GM21381 (cell line): Measurements from ENCODE around the gene CMTM3.
"Not testable (repeated sequence)": the region's sequence is repeated elsewhere in the genome, so short reads cannot be mapped to it uniquely, and the experiment has no call there.

Source experiments
- ATAC-seq: cut with Tn5 transposase; IDR thresholded peaks from one replicate; pipeline ENCODE4 v1.9.1; 2021; ENCODE audit warnings: mild to moderate bottlenecking, moderate library complexity; ENCODE audit not compliant: unreplicated experiment

CMTM3 gene

DNA sequence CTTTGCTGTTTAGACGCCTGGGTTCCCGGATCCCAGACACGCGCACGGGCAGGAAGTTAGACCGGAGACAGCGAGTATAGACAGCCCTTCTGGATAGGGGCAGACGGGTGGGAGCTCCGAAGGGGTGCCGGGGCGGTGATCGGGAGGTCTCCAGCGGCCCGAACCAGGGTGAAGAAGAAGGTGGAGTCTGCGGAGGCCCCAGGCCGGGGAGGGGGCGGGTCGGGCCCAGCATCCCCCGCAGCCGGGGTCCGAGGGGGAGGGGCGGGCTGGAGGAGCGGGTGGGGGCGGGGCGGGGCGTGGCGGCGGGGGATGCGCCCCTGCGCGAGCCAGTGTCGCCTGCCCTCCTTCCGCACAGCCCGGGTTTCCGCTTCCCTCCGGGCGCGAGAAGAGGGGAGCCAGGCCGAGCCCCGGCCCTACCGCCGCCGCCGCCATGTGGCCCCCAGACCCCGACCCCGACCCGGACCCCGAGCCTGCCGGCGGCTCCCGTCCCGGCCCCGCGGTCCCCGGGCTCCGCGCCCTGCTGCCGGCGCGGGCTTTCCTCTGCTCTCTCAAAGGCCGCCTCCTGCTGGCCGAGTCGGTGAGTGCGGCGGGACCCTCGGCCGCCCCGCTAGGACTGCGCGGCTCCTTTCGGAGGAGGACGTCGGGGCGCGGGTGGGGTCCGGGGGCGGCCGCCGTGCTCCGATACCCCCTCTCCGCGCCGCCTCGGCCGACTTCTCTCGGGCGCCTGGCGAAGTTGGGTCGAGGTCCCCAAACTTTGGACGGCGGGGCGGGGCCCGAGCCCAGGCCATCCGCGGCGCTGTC, at the start of gene CMTM3:
CMTM3 (plus strand) TSS at position 329 of the 801 bp plus-strand sequence; CDS start at position 431, 102 bp downstream.
- ATAC-seq: peak; percentile 47

DNA sequence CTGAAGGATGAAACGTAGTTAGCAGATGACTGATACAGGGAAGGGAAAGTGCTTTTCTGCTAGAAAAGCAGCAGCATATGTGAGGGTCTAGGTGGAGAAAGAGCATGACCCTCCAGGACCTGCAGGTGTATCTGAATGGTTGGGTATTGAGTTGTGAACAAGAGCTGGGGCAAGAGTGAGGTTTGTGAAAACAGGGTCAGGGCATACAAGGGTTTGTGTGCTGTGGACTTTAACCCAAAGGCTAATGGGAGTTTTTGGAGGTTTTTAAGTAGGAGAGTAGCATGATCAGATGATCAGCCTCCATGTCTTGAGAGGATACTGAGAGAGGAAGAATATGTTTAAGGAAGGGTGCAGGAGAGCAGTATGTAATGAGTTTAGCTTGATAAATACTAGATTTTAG, 44.4 kb upstream of the CMTM3 start:
- ATAC-seq: no peak

GRCh38 chr16:66561381-66562080, 43.0 kb upstream of the CMTM3 start:
- no peak for ATAC-seq

DNA sequence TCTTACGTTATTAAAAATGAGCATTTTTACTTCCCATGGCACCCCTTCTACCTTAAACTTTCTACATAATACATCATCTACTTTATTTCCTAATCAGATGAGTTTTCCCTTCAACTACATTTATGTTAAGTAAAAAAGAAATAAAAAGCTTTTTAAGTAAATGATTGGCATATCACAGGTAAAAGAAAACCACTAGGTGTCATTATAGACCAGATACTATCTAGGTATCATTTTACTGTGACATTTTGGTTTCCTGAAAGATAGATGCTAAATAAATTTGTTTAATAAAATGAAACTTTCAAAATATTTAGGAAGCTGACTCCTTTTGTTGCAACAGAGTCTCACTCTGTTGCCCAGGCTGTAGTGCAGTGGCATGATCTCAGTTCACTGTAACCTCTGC, 42.1 kb upstream of the CMTM3 start:
- ATAC-seq: no peak

GRCh38 chr16:66562986-66563385, 41.5 kb upstream of the CMTM3 start:
- no peak for ATAC-seq

DNA sequence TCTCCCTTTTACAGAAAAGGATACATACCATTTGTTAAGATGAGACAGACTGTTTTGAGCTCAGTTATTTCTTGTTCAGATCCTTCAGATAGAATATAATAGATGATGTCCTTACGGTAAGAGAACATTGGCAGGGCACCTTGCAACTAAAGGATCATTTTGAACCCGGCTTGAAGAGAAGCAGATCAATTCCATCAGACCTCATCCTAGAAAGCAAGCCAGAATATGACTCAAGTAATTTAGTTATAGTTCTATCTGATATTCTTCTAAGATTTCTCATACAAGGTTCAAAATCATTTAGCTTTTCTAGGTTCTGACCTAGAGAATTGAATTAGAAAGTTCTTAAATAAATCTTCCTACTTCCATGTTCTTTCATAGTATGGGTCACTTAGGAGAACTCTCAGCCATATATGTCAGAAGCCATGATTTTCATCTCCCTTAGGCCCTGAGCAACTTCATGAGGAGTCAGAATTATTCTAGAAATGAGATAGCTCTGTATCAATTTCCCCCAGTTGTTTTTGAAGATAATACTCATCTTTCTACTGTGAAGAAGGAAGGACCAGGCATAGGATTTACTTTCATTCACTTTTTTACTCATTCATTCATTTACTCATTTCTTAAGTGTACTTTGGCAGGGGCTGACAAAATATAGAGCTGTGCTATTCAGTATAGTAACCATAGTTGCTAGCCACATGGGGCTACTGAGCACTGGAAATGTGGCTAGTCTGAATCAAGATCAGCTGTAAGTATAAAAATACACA, 40.8 kb upstream of the CMTM3 start:
- ATAC-seq: no peak

DNA sequence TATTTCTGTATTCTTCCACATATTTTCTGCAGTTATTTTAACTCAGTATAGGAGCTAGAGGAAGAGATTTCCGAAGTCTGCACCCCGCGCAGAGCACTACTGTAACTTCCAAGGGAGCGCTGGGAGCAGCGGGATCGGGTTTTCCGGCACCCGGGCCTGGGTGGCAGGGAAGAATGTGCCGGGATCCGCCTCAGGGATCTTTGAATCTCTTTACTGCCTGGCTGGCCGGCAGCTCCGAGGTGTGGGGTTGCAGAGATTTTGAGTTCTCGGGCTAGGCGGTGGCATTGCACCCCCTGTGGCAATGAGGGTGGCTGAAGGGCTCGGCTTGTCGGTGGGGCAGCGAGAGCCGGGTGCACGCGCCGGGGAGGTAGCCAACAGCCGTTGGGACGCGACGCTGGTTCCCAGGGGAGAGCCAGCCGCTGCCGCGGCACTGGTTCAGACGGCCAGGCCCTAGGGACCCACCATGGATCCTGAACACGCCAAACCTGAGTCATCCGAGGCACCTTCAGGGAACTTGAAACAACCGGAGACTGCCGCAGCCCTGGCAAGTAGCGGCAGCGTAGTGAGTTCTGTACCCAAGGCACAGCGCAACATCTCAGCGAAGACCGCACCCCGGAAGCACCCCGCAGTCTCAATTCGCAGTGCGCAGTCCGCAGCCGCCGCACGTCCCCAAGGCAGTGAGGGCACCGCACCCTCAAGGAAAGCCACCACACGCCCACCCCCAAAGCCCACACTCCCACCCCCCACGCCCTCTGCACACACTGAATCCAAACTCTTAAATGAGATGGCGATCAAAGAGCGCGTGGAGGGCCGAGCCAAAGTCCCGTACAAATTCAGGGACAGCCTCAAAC, 38.2 kb upstream of the CMTM3 start, which contains the start of gene CMTM1:
CMTM1 (plus strand) TSS at position 389 of the 851 bp plus-strand sequence; CDS start at position 464, 75 bp downstream.
- no peak for ATAC-seq

DNA sequence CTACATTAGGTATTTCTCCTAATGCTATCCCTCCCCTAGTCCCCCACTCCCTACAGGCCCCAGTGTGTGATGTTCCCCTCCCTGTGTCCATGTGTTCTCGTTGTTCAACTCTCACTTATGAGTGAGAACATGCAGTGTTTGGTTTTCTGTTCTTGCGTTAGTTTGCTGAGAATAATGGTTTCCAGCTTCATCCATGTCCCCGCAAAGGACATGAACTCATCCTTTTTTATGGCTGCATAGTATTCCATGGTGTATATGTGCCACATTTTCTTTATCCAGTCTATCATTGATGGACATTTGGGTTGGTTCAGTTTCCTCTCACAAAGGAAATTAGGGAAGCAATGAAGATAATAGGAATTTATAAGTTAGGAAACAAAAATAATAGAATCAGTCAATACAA, 37.2 kb upstream of the CMTM3 start:
- ATAC-seq: not testable (repeated sequence)

DNA sequence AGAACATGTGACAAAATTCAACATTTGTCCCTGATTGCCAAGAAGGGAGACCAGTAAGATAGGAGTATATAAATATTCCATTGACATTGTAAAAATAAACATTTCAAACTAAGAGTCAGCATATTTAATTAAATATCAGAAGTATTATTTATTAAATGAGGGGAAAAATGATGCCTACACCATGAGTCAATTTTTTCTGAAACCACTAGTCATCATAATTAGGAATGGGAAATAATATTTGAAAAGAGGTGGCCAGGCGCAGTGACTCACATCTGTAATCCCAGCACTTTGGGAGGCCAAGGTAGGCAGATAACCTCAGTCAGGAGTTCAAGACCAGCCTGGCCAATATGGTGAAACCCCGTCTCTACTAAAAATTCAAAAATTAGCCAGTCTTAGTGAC, 36.1 kb upstream of the CMTM3 start:
- no peak for ATAC-seq

GRCh38 chr16:66569131-66569530, 35.4 kb upstream of the CMTM3 start:
- no peak for ATAC-seq

DNA sequence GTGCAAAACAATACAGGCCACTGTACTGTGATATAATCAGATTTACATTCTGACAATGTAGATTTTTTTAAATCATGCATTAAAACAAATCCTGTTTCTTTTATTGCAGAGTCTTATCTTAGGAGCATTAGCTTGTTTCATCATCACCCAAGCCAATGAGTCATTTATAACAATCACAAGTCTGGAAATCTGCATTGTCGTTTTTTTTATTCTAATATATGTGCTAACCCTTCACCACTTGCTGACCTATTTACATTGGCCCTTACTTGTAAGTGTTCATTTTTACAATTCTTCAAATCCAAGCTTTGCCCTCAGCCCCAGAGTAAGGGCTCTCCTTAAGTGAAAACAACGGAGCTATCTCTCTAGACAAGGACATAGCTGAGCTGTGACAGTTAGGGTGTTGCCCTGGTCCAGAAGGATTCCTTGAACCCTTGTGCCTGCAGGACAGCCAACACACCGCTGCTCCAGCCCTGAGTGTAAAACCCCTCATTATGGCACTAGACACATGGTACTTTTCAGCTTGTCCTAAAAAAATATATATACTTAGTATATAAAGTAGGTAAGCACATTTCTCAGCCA, 34.6 kb upstream of the CMTM3 start:
- no peak for ATAC-seq

- ATAC-seq: no peak
These were observed 32.1 kb upstream of the CMTM3 start for GRCh38 chr16:66572356-66572755.

DNA sequence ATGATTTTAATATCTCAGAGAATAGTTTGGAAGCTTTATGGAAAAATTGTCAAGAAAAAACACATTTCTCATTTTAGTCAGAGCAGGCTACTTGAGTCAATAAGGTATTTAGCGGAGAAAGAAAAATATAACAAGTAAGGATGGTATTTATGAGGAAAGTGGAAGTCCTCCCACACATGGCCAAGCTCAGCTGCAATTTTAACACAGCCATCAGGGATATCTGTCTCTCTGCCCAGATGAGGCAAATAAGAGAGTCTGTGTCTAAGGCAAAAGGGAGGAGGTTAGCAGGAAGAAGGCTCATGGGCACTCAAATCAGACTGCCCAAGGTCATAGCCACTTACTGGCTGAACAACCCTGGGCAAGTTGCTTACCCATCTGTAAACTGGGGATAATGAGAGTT, 30.4 kb upstream of the CMTM3 start:
- ATAC-seq: no peak

DNA sequence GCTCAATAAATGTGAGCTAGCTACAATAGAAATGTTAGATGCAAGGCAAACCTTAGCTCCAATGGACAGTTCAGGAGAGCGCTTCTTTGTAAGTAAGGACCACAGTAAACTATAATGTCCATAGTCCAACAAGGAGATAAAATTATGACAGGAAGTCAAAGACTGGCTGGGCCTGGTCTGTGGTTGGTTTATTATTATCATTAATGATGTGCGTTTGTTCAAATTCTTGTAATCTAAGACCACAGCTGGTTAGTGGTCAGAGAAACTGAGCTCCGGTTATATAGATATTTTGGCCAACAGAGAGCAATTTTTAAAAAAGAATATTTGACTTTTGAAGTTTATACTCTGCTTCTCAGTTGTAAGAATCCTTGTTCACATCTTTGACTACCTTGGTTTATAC, 30.0 kb upstream of the CMTM3 start:
- ATAC-seq: no peak

DNA sequence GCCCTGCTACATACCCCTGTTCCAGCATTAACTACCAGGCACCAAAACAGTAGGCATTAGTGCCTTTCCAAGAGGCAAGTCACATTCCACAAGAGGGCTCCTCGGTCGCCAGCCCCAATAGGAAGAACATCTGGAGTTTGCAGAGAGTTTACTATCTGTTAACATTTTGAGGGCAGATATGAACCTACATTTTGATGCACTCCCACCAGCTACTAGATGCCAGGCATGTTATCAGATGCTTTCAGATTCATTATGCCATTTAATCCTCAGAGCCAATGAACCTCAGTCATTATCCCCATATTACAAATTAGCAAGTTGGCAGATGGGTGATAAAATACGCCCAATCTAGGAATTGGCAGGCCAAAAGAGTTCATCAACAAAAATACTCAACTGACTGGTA, 29.4 kb upstream of the CMTM3 start:
- no peak for ATAC-seq

DNA sequence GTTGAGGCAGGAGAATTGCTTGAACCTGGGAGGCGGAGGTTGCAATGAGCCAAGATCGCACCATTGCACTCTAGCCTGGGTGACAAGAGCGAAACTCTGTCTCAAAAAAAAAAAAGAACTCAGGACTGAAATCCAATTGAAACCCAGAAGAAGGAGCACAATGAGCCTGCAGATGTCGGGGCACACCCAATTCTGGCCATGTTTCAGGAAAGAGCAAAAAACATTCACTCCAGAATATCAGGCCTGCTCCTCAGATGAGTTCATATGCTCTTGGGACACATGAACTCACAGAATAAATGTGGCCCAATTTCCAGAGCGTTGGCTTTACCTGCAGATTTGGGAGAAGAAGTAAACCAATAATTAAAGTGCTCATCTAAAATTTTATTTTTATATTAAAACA, 28.2 kb upstream of the CMTM3 start:
- no peak for ATAC-seq

GRCh38 chr16:66578651-66579531, 25.6 kb upstream of the CMTM3 start, which contains the start of gene CMTM2:
CMTM2 (plus strand) TSS chr16:66579463; CDS start chr16:66579608, 145 bp downstream.
- ATAC-seq: no peak

GRCh38 chr16:66580605-66581209, 23.8 kb upstream of the CMTM3 start:
- ATAC-seq: no peak
